Activated naive CD4-positive, alpha-beta T cell treated with anti-CD3 and anti-CD28 coated beads, Interleukin-2, amount 10 ng/mL, durations not matched to agents 7 days and 5 days (primary cell): Measurements from ENCODE around the gene HPX.
A peak's percentile ranks its signal among the peaks of the same experiment; 100 is the strongest.
"Not testable (repeated sequence)": the region's sequence is repeated elsewhere in the genome, so short reads cannot be mapped to it uniquely, and the experiment has no call there.

ENCODE experiments used
- CTCF ChIA-PET: fragments of 350-600 bp; sonication (Branson Sonifier 250); formaldehyde crosslinking; loops from one replicate; lab custom pipeline; 2021; ENCODE audit warnings: antibody characterized with exemption; lab: Charles Lee
- DNase-seq: peaks from one replicate; pipeline ENCODE4 v3.0.0-alpha.2; 2020
- H3K27ac Mint-ChIP-seq: one replicate; pipeline ENCODE4 v1.8.0; 2021; ENCODE audit warnings: mild to moderate bottlenecking, moderate library complexity, mixed read lengths
- H3K27me3 Mint-ChIP-seq: one replicate; pipeline ENCODE4 v1.8.0; 2021; ENCODE audit warnings: mild to moderate bottlenecking, mixed read lengths
- H3K36me3 Mint-ChIP-seq: one replicate; pipeline ENCODE4 v1.8.0; 2021; ENCODE audit warnings: mixed read lengths
- H3K4me1 Mint-ChIP-seq: one replicate; pipeline ENCODE4 v1.8.0; 2021; ENCODE audit warnings: mixed read lengths
- H3K4me3 Mint-ChIP-seq: one replicate; pipeline ENCODE4 v1.8.0; 2021; ENCODE audit warnings: mild to moderate bottlenecking, moderate library complexity, mixed read lengths
- H3K9me3 Mint-ChIP-seq: one replicate; pipeline ENCODE4 v1.8.0; 2021; ENCODE audit warnings: mixed read lengths

HPX gene

DNA sequence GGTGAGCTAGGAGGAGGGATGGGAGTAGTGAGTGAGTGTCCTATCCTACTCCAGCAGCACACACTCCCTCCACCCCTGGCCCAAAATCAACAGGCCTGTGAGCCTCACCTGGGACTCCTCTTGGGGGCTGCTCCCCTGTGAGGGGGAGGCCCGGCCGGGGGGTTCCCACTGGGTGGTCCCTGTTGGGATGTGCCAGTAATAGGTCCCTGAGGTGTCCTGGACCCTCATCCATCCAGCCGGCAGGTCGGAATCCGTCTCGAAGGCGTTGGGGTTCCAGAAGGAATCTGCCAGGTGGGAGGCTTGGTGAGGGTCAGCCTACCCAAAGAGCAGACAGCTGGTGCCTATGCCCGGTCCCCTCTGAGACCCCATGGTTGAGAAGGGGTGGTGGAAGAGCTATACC lies 37.2 kb downstream of the HPX start:
- peaks cover 90% of the 10 kb centered on the region for H3K4me1 Mint-ChIP-seq
- no peak for DNase-seq
- peak overlapping the region; percentile 77 for H3K4me3 Mint-ChIP-seq
- H3K36me3 Mint-ChIP-seq = peaks cover 57% of the 10 kb centered on the region
- H3K27ac Mint-ChIP-seq = peak overlapping the region; percentile 98
- H3K27me3 Mint-ChIP-seq = peaks cover 4% of the 10 kb centered on the region
- CTCF ChIA-PET = interaction anchor here (1.2 to 4.9 kb wide), 7 partner anchors 8 to 41 kb away, joined by 4 to 38 read pairs (median 10); partner anchors contain the start of genes APBB1 and SMPD1
- H3K9me3 Mint-ChIP-seq = no peaks in the 10 kb centered on the region

DNA sequence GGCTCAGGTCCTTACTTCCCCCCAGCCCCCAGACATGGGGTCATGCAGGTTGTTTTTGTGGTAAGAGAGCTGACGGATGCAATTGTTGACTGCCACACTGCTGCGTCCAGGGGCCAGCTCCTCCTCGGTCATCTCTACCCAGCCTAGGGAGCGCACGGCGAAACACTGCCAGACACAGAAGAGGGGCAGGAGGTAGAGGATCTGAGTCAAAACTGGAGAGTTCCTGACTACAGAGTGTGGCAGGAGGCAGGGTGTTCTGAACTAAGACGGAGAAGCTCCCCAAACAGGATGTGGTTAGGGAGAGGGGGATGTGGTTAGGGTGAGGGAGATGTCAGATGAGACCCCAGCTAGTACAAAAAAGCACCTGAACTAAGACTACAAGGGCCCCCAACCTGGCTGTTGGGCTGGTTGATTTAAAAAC lies 38.2 kb downstream of the HPX start:
- H3K9me3 Mint-ChIP-seq = no peaks in the 10 kb centered on the region
- H3K27ac Mint-ChIP-seq = peak overlapping the region; percentile 98
- peak; percentile 93 for DNase-seq
- H3K27me3 Mint-ChIP-seq = peaks cover 4% of the 10 kb centered on the region
- CTCF ChIA-PET = interaction anchor here (0.9 to 4.9 kb wide), 11 partner anchors 9 to 86 kb away, joined by 3 to 38 read pairs (median 4); partner anchors contain the start of genes APBB1, ARFIP2, SMPD1 and TIMM10B
- peaks cover 84% of the 10 kb centered on the region for H3K4me1 Mint-ChIP-seq
- H3K4me3 Mint-ChIP-seq = peak overlapping the region; percentile 77
- H3K36me3 Mint-ChIP-seq = peaks cover 63% of the 10 kb centered on the region

DNA sequence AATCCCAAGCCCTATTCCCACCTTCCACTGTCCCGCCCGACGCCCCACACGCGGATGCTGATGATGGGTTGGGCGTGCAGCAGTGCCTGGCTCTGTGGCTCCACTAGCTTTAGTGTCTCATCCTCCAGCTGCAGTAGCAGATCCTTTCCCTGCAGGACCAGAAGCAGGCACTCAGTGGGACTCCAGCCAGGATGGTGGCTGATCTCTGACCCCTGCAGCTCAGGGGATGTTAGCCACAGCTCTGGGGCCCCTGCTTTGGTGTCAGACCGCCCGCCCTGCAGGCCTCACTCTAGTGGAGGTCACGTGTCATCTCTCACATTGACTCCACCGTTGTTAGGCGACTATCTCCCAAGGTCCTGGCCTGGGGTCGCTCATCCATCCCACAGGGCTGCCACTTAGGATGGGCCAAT lies 38.7 kb downstream of the HPX start:
- CTCF ChIA-PET = interaction anchor here (1.1 to 4.9 kb wide), 9 partner anchors 9 to 79 kb away, joined by 3 to 38 read pairs (median 6); partner anchors contain the start of genes APBB1, ARFIP2, SMPD1 and TIMM10B
- peaks cover 4% of the 10 kb centered on the region for H3K27me3 Mint-ChIP-seq
- H3K27ac Mint-ChIP-seq = peak overlapping the region; percentile 98
- no peaks in the 10 kb centered on the region for H3K9me3 Mint-ChIP-seq
- peak overlapping the region; percentile 77 for H3K4me3 Mint-ChIP-seq
- peaks cover 79% of the 10 kb centered on the region for H3K4me1 Mint-ChIP-seq
- H3K36me3 Mint-ChIP-seq = peaks cover 63% of the 10 kb centered on the region
- DNase-seq = peak; percentile 58

DNA sequence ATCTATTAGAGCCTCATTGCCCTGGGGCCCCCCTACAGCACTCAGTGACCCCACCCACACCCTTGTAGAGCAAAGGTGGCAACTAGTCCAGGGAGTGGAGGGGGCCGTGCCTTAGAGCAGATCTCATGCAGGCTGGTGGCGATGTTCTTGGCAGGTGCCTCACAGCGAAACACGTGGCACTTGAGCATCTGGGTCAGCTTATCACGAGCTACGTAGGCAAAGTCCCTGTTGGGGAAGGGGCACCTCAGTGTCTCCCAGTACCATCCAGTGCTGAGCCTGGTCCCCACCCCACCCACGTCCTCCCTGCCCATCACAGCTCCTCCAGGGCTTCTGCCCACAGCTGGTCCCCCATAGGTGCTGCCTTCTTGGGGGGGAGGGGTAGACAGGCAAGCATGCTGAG lies 39.3 kb downstream of the HPX start:
- Mint-ChIP-seq H3K4me1 (peaks cover 73% of the 10 kb centered on the region), H3K9me3 (no peaks in the 10 kb centered on the region), H3K27me3 (peaks cover 4% of the 10 kb centered on the region), H3K4me3 (no peak overlapping the region), H3K27ac (peak overlapping the region; percentile 98), H3K36me3 (peaks cover 62% of the 10 kb centered on the region)
- CTCF ChIA-PET = interaction anchor here (1.1 to 4.9 kb wide), 5 partner anchors 10 to 48 kb away, joined by 3 to 38 read pairs (median 12); partner anchors contain the start of gene SMPD1
- DNase-seq = no peak

DNA sequence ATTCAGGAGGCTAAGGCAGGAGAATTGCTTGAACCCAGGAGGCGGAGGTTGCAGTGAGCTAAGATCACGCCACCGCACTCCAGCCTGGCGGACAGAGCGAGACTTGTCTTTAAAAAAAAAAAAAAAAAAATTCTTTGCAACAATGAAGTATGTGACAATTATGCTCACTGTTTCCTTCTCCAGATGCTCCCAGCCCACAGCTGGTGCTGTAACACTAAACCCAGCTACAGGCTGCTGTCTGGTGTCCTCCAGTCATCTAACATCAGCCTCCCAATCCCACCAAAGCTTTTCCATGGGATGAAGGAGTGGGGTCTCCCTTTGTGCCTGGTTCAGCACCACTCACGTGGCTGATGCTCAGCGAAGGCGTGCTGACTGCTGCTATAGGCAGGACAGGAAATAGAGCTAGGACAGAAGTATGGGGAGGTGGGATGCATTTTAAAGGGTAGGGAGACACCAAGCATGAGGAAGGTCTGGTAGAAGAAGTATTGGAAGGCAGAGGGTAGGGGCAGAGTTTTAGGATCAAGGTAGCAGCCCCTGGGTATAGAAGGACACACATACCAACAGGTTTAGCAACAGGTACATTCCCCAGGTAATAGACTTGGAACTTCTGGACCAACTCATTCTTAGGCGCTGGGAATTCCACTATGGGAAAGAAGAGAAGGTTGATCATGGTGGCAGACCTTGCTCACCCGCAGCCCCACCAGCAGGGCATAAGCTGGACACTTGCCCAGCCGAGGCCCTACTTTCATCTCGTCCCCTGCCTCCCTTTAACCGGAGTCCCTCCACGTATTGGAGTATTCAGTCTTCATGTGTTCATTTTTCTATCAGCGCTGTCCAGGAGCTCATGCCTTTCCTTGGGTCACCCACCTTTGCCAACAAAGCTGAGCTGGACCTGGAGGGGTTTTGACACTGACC lies 40.1 kb downstream of the HPX start:
- peak overlapping the region; percentile 81 for H3K27ac Mint-ChIP-seq
- no peak overlapping the region for H3K4me3 Mint-ChIP-seq

DNA sequence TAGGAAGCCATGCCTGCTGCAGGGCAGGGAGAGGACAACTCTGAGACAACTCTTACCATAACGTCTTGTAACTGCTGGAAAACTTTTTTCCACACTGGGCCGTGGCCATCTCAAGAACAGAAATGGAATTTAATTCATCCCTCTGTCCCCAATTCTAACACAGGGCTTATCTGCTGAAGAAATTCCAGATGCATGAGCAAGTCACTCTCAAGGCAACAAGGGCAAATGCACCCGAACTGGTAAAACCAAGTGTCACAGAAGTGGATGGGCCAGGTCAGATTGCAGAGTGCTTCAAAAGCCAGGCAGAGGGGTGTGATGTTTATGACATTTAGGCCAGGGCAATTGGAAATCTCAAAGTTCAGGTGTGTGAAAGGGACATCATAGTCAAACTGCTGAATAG lies 43.2 kb downstream of the HPX start:
- peaks cover 80% of the 10 kb centered on the region for H3K36me3 Mint-ChIP-seq
- no peak for DNase-seq
- peaks cover 47% of the 10 kb centered on the region for H3K4me1 Mint-ChIP-seq
- CTCF ChIA-PET = interaction anchor here (3.5 kb wide), 1 partner anchor 46 kb away, joined by 15 read pairs; no protein-coding TSS in a partner anchor
- H3K27ac Mint-ChIP-seq = no peak overlapping the region
- peaks cover 2% of the 10 kb centered on the region for H3K27me3 Mint-ChIP-seq
- no peaks in the 10 kb centered on the region for H3K9me3 Mint-ChIP-seq
- no peak overlapping the region for H3K4me3 Mint-ChIP-seq

More for the DNA sequence above, 40.1 kb downstream of the HPX start:
- no peak for DNase-seq
- Mint-ChIP-seq H3K9me3 (no peaks in the 10 kb centered on the region), H3K4me1 (peaks cover 67% of the 10 kb centered on the region), H3K36me3 (peaks cover 63% of the 10 kb centered on the region), H3K27me3 (peaks cover 4% of the 10 kb centered on the region)
- CTCF ChIA-PET = interaction anchor here (1.4 to 4.9 kb wide), 4 partner anchors 9 to 43 kb away, joined by 3 to 38 read pairs (median 18); partner anchors contain the start of gene SMPD1

DNA sequence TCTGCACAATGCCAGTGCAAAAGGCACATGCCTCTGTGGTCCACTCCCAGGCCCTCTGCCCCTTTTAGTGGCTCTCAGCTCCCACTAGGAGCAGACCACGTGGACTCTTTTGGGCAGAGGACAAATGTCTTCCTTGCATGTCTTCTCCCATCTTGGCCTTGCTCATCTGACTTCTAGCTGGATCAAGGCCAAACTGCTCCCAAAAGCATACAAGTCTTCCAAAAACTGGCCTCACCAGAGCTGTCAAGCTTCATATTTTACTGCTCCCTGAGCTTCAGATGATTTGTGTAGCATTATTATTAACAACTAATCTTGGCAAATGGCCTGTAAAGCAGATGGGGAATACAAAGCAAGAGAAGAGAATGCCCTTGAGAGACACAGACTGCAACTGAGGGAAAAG lies 43.6 kb downstream of the HPX start:
- no peaks in the 10 kb centered on the region for H3K9me3 Mint-ChIP-seq
- H3K36me3 Mint-ChIP-seq = peaks cover 78% of the 10 kb centered on the region
- peaks cover 46% of the 10 kb centered on the region for H3K4me1 Mint-ChIP-seq
- H3K27ac Mint-ChIP-seq = no peak overlapping the region
- no peak for DNase-seq
- no peak overlapping the region for H3K4me3 Mint-ChIP-seq
- CTCF ChIA-PET = no interaction called here
- H3K27me3 Mint-ChIP-seq = no peaks in the 10 kb centered on the region

DNA sequence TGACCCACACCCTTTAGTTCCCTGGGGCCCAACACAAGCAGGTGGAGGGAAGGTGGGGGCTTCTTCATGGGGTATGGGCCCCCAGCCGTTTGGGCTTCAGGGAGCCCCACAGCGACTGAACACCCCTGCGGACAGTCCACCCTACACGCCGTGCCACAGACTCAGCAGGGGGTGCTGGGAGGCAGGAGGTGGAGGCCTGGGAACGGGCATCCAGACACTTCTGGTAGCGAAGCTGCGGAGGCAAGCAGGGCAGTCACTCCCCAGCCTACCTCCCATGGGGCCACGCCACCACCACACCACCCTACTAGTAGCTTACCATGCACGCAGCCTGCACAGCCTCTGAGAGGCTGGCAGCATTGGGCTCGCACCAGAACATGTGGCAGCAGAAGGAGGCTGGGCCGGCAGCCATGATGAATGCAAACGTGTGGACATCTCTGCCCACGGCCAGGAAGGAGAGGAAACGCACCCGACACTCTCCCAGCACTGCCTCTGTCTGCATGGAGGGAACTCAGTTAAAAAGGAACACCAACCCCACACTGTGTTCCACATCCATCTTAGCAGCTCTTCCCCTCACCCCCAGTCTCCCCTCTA lies 45.2 kb downstream of the HPX start:
- CTCF ChIA-PET = no interaction called here
- Mint-ChIP-seq H3K27ac (no peak overlapping the region), H3K9me3 (no peaks in the 10 kb centered on the region), H3K4me1 (peaks cover 44% of the 10 kb centered on the region), H3K4me3 (no peak overlapping the region), H3K27me3 (no peaks in the 10 kb centered on the region), H3K36me3 (peaks cover 81% of the 10 kb centered on the region)
- DNase-seq = no peak

DNA sequence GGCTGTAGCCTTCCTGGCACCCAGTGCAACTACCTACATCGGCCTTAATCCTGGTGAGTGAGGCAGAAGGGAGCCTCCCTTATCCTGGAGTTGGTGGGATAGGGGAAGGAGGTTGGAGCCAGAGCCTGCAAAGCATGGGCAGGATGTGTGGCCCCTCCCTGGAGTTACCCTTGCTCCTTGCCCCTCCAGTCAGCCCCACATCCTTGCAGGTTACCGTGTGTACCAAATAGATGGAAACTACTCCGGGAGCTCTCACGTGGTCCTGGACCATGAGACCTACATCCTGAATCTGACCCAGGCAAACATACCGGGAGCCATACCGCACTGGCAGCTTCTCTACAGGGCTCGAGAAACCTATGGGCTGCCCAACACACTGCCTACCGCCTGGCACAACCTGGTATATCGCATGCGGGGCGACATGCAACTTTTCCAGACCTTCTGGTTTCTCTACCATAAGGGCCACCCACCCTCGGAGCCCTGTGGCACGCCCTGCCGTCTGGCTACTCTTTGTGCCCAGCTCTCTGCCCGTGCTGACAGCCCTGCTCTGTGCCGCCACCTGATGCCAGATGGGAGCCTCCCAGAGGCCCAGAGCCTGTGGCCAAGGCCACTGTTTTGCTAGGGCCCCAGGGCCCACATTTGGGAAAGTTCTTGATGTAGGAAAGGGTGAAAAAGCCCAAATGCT lies 46.7 kb downstream of the HPX start:
- H3K27ac Mint-ChIP-seq = peak overlapping the region; percentile 58
- H3K9me3 Mint-ChIP-seq = no peaks in the 10 kb centered on the region
- H3K4me1 Mint-ChIP-seq = peaks cover 42% of the 10 kb centered on the region
- DNase-seq = no peak
- no peaks in the 10 kb centered on the region for H3K27me3 Mint-ChIP-seq
- no peak overlapping the region for H3K4me3 Mint-ChIP-seq
- CTCF ChIA-PET = interaction anchor here (1.4 to 4.3 kb wide), 3 partner anchors 8 to 40 kb away, joined by 4 to 22 read pairs (median 6); no protein-coding TSS in a partner anchor
- peaks cover 72% of the 10 kb centered on the region for H3K36me3 Mint-ChIP-seq

DNA sequence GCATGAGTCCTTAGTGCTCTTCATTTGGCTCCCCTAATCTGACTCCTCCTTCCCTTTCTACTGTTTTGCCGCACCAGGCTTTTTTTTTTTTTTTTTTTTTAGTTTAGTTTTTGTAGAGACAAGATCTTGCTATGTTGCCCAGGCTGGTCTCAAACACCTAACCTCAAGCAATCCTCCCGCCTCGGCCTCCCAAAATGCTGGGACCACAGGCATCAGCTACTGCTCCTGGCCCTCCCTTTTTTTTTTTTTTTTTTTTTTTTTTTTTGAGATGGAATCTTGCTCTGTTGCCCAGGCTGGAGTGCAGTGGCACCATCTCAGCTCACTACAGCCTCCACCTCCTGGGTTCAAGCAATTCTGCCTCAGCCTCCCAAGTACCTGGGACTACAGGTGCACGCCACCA lies 48.5 kb downstream of the HPX start:
- H3K9me3 Mint-ChIP-seq, DNase-seq, H3K27ac Mint-ChIP-seq, H3K27me3 Mint-ChIP-seq: not testable (repeated sequence)
- H3K4me1 Mint-ChIP-seq = peaks cover 52% of the 10 kb centered on the region
- H3K36me3 Mint-ChIP-seq = peaks cover 53% of the 10 kb centered on the region
- CTCF ChIA-PET = interaction anchor here (1.2 to 4.3 kb wide), 2 partner anchors 10 to 13 kb away, joined by 7 to 22 read pairs; no protein-coding TSS in a partner anchor
- peak overlapping the region; percentile 94 for H3K4me3 Mint-ChIP-seq

DNA sequence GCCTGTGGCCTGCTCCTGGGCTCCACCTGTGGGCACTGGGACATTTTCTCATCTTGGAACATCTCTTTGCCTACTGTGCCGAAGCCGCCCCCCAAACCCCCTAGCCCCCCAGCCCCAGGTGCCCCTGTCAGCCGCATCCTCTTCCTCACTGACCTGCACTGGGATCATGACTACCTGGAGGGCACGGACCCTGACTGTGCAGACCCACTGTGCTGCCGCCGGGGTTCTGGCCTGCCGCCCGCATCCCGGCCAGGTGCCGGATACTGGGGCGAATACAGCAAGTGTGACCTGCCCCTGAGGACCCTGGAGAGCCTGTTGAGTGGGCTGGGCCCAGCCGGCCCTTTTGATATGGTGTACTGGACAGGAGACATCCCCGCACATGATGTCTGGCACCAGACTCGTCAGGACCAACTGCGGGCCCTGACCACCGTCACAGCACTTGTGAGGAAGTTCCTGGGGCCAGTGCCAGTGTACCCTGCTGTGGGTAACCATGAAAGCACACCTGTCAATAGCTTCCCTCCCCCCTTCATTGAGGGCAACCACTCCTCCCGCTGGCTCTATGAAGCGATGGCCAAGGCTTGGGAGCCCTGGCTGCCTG lies 49.2 kb downstream of the HPX start:
- peaks cover 50% of the 10 kb centered on the region for H3K36me3 Mint-ChIP-seq

DNA sequence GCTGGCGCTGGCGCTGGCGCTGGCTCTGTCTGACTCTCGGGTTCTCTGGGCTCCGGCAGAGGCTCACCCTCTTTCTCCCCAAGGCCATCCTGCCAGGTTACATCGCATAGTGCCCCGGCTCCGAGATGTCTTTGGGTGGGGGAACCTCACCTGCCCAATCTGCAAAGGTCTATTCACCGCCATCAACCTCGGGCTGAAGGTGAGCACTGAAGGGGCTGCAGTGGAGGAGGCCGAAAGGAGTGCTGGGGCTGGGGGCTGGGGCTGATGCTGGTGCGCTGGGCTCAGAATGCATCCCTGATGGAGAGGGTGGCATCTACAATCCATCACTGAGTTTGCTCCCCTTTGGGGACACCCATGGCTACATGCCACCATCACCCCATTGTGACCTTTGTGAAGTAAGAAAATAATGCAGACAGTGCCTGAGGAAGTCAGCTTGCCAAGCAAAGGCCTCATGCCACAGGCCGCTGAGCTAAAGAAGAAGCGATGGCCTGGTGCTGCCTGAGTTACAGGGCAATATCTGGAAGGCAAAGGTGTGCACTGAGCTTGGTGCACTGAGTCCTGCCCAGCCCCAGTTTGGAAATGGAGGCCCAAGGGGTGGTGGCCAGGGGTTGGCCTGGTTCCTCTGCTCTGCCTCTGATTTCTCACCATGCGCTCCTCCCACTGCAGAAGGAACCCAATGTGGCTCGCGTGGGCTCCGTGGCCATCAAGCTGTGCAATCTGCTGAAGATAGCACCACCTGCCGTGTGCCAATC lies 49.9 kb downstream of the HPX start:
- Mint-ChIP-seq H3K36me3 (peaks cover 43% of the 10 kb centered on the region), H3K27me3 (no peaks in the 10 kb centered on the region), H3K9me3 (no peaks in the 10 kb centered on the region), H3K27ac (peak overlapping the region; percentile 94), H3K4me3 (peak overlapping the region; percentile 94), H3K4me1 (peaks cover 50% of the 10 kb centered on the region)
- DNase-seq = peak; percentile 31
- CTCF ChIA-PET = interaction anchor here (1.1 to 7.2 kb wide), 5 partner anchors 10 to 52 kb away, joined by 3 to 52 read pairs (median 22); partner anchors contain the start of gene HPX

More for the DNA sequence above, 49.2 kb downstream of the HPX start:
- Mint-ChIP-seq H3K9me3 (no peaks in the 10 kb centered on the region), H3K27ac (peak overlapping the region; percentile 94), H3K27me3 (no peaks in the 10 kb centered on the region), H3K4me1 (peaks cover 52% of the 10 kb centered on the region), H3K4me3 (peak overlapping the region; percentile 94)
- CTCF ChIA-PET = interaction anchor here (1.1 to 7.2 kb wide), 5 partner anchors 10 to 52 kb away, joined by 3 to 52 read pairs (median 22); partner anchors contain the start of gene HPX
- DNase-seq = no peak
